ENCODE data around the gene RALGPS1. TPM values are rescaled to one million over a fixed set of nuclear protein-coding genes. Genes with fewer than 3 reads are reported as not detected.

Gene RALGPS1
- total and polyA plus RNA-seq, 2 of the 8 experiments (the other 6 are each of a cell fraction or from before 2014, with no cell fraction given) = 20.0 to 23.5 TPM

DNA sequence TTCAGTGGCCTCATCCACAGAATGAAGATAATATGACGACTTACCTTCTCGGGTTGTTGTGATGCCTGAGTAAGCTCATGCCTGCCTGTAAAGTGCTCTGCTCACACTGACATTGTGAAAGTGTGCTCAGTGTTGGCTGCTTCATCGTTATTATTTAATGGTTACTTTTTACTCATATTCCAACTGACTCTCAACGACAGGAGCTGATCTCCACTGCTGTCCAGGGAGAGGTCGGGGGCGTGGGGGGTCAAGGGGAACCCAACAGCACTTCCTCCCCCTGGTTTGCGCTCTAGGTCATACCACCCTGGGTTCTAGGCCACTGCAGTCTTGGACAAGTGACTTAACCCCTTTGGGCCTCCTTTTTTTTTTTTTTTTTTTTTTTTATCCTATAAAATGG lies 260.7 kb downstream of the RALGPS1 start:
- H2BK20ac ChIP-seq (ENCODE audit: low read length) = no peak overlapping the region
- H3K79me2 ChIP-seq (ENCODE audit: control insufficient read depth in 1 of 2, insufficient read depth in 2 of 2, low read length in 2 of 2) = no peaks in the 10 kb centered on the region
- H3K27ac ChIP-seq (ENCODE audit: low read depth, low read length) = no peak overlapping the region
- no peak overlapping the region for H4K8ac ChIP-seq (ENCODE audit: extremely low read depth, insufficient read depth, low read length)
- no peaks in the 10 kb centered on the region; a peak in 1 of 7 replicates for H3K4me1 ChIP-seq (replicated peaks in 1 of 4; ENCODE audit: control insufficient read depth in 3 of 4, insufficient read depth in 4 of 4, low read length in 3 of 4)
- no peak overlapping the region for H4K91ac ChIP-seq (replicated peaks; ENCODE audit: insufficient read length, low read length)
- no peak overlapping the region for H2BK120ac ChIP-seq (replicated peaks; ENCODE audit: low read depth, low read length)
- 84% methylated on average over 7 of the region's 7 CpGs; no CpG with 5 or more reads in 1 of the 2 experiments for WGBS, 2 experiments (ENCODE audit: extremely low coverage in 1 of 2, insufficient coverage in 1 of 2, insufficient read length in 1 of 2, insufficient replicate concordance in 2 of 2, low coverage in 1 of 2, low lambda C conversion rate in 2 of 2, missing lambda C conversion rate in 1 of 2)
- CTCF ChIA-PET (ENCODE audit: partially characterized antibody) = interaction anchor here (0.7 to 1.7 kb wide), 3 partner anchors 11 to 235 kb away, joined by 3 to 4 read pairs (median 4); no protein-coding TSS in a partner anchor
- FAIRE-seq (no peak), DNase-seq (ENCODE audit: low read depth in 1 of 2, low spot score in 2 of 2) (no peak)
- H2BK12ac ChIP-seq (ENCODE audit: low read depth, low read length) = no peak overlapping the region
- H3K18ac ChIP-seq (ENCODE audit: extremely low read depth, low read length) = no peak overlapping the region
- no peak overlapping the region for H3K56ac ChIP-seq (replicated peaks; ENCODE audit: insufficient read length, low read depth, low read length)
- H4K5ac ChIP-seq (ENCODE audit: insufficient read length, low read depth, low read length) = no peak overlapping the region
- H3K9me3 ChIP-seq (ENCODE audit: insufficient read depth in 2 of 2, low read depth in 1 of 2, low read length in 1 of 2) = no peaks in the 10 kb centered on the region
- no peak overlapping the region for H3K23ac ChIP-seq (ENCODE audit: insufficient read length)
- H3K79me1 ChIP-seq (ENCODE audit: low read depth, low read length) = no peaks in the 10 kb centered on the region; the same call in 1 of the 2 replicates
- POLR2A ChIA-PET (ENCODE audit: partially characterized antibody) = interaction anchor here (1.4 kb wide), 1 partner anchor 140 kb away, joined by 3 read pairs; no protein-coding TSS in a partner anchor
- H4K20me1 ChIP-seq (replicated peaks in 1 of 2; ENCODE audit: control insufficient read depth in 1 of 2, insufficient read depth in 2 of 2, low read length in 2 of 2) = no peaks in the 10 kb centered on the region
- no peak overlapping the region for H2BK5ac ChIP-seq (ENCODE audit: low read depth, low read length)
- H3K14ac ChIP-seq (ENCODE audit: insufficient read length) = no peak overlapping the region
- no peak overlapping the region for H3K9ac ChIP-seq (replicated peaks in 1 of 4; ENCODE audit: extremely low read depth in 1 of 4, low read depth in 3 of 4, low read length in 3 of 4)
- H2BK15ac ChIP-seq (ENCODE audit: low read length) = no peak overlapping the region
- no peaks in the 10 kb centered on the region for H3K27me3 ChIP-seq (replicated peaks in 1 of 4; ENCODE audit: control insufficient read depth in 3 of 4, extremely low read depth in 1 of 4, insufficient read depth in 3 of 4, low read length in 3 of 4)
- no peak overlapping the region for H3K4me2 ChIP-seq (ENCODE audit: insufficient read depth in 1 of 2, low read depth in 2 of 2, low read length in 2 of 2)
- no peak overlapping the region for H2AK5ac ChIP-seq (ENCODE audit: low read depth, low read length)
- H3K4me3 ChIP-seq (ENCODE audit: extremely low read depth in 1 of 4, insufficient read depth in 2 of 4, low read depth in 3 of 4, low read length in 4 of 4) = no peak overlapping the region
- no peak for TF ChIP-seq CHD2 (IDR thresholded peaks at IDR 0.05; ENCODE audit: low read length)
- TF ChIP-seq CREB1 (IDR thresholded peaks at IDR 0.05) = no peak
- TF ChIP-seq, protein P1, sequence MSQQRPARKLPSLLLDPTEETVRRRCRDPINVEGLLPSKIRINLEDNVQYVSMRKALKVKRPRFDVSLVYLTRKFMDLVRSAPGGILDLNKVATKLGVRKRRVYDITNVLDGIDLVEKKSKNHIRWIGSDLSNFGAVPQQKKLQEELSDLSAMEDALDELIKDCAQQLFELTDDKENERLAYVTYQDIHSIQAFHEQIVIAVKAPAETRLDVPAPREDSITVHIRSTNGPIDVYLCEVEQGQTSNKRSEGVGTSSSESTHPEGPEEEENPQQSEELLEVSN (IDR thresholded peaks at IDR 0.05) = no peak
- no peak for TF ChIP-seq NRF1 (IDR thresholded peaks at IDR 0.05; ENCODE audit: low read depth, low read length)
- TF ChIP-seq, protein P2, sequence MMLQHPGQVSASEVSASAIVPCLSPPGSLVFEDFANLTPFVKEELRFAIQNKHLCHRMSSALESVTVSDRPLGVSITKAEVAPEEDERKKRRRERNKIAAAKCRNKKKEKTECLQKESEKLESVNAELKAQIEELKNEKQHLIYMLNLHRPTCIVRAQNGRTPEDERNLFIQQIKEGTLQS (IDR thresholded peaks at IDR 0.05; ENCODE audit: insufficient read depth, low read depth, low read length) = no peak
- TF ChIP-seq, protein P3, sequence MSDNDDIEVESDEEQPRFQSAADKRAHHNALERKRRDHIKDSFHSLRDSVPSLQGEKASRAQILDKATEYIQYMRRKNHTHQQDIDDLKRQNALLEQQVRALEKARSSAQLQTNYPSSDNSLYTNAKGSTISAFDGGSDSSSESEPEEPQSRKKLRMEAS (IDR thresholded peaks at IDR 0.05) = no peak
- no peaks in the 10 kb centered on the region for H3K23me2 ChIP-seq (ENCODE audit: low read depth, low read length)
- H3K36me3 ChIP-seq (ENCODE audit: control insufficient read depth in 2 of 4, insufficient read depth in 4 of 4, low read length in 3 of 4) = no peaks in the 10 kb centered on the region
- H3K4ac ChIP-seq (replicated peaks; ENCODE audit: insufficient read length, low read depth, low read length) = no peak overlapping the region
- H2AFZ ChIP-seq (ENCODE audit: low read length) = no peak overlapping the region

Data from H1 (cell line).